Activated T-helper 1 cell treated with anti-CD3 and anti-CD28 coated beads, Interleukin-12 subunit alpha, Interleukin-12 subunit beta, Interleukin-2, Interleukin-4 antibody, amounts not matched to agents 30 ng/mL and 10 ng/mL and 1 ng/mL, durations not matched to agents 14 hours and 24 hours and 36 hours (primary cell): ENCODE data around the gene CCR6. TPM values are rescaled to one million over a fixed set of nuclear protein-coding genes. Genes with fewer than 3 reads are reported as not detected.

Source experiments
- DNase-seq: peaks from one replicate; pipeline ENCODE4 v3.0.0; 2021; ENCODE audit warnings: low spot score
- H3K27ac Mint-ChIP-seq: one replicate; pipeline ENCODE4 v1.8.0; 2021; ENCODE audit warnings: mild to moderate bottlenecking, mixed read lengths
- H3K27me3 Mint-ChIP-seq: one replicate; pipeline ENCODE4 v1.8.0; 2022; ENCODE audit warnings: mild to moderate bottlenecking, moderate library complexity, mixed read lengths; ENCODE audit not compliant: insufficient read depth
- H3K36me3 Mint-ChIP-seq: one replicate; pipeline ENCODE4 v1.8.0; 2021; ENCODE audit warnings: low read depth, mixed read lengths
- H3K4me1 Mint-ChIP-seq: one replicate; pipeline ENCODE4 v1.8.0; 2021; ENCODE audit warnings: low read depth, mixed read lengths
- H3K4me3 Mint-ChIP-seq: one replicate; pipeline ENCODE4 v1.8.0; 2021; ENCODE audit warnings: mild to moderate bottlenecking, moderate library complexity, mixed read lengths
- H3K9me3 Mint-ChIP-seq: one replicate; pipeline ENCODE4 v1.8.0; 2021; ENCODE audit warnings: mixed read lengths
- intact Hi-C: fragments of 100-400 bp; cut with micrococcal nuclease; formaldehyde crosslinking; loops from one replicate; pipeline ENCODE4 v1.15.1; 2024
- total RNA-seq: library from RNA; stranded (reverse); gene quantifications from 2 replicates; pipeline ENCODE4 v1.2.3, GENCODE V29; 2022

CCR6 gene
- total RNA-seq, 1 donor from 2014 or later = not detected

GRCh38 chr6:167092672-167093339 is 30.1 kb upstream of the CCR6 start:
- Mint-ChIP-seq H3K27me3 (peaks cover 2% of the 10 kb centered on the region), H3K36me3 (no peaks in the 10 kb centered on the region), H3K27ac (no peak overlapping the region), H3K9me3 (no peaks in the 10 kb centered on the region), H3K4me3 (no peak overlapping the region), H3K4me1 (peaks cover 48% of the 10 kb centered on the region)
- no peak for DNase-seq
- intact Hi-C loops = no loop called here

GRCh38 chr6:167093406-167093921 is 29.4 kb upstream of the CCR6 start:
- no peak overlapping the region for H3K27ac Mint-ChIP-seq
- DNase-seq = no peak
- intact Hi-C loops = no loop called here
- no peaks in the 10 kb centered on the region for H3K9me3 Mint-ChIP-seq
- no peaks in the 10 kb centered on the region for H3K36me3 Mint-ChIP-seq
- H3K4me1 Mint-ChIP-seq = peaks cover 51% of the 10 kb centered on the region
- H3K27me3 Mint-ChIP-seq = peaks cover 2% of the 10 kb centered on the region
- H3K4me3 Mint-ChIP-seq = no peak overlapping the region

DNA sequence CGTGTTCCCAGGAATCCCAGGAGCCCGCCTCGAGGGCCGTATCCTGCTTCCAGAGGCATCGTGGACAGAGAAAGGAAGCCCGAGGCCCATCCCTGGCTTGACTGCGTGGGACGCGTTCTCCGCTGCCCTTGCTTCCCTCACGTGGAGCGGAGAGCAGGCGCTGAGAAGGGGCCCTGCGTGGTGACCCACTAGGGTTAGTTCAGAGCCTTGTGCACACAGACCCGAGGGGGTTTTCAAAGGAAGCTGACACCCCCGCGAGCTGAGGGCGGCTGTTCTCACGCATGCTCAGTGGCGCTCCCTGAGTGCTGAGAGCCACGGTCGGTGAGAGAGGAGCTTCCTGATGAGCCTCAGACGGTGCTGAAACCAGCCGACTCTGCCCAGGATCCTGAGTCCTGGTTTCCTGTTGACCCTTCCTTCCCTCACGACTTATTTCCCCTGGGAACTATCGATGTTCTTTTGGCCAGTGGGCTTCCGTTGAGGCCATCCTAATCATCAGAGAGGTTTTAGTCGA is 28.9 kb upstream of the CCR6 start:
- DNase-seq = no peak
- Mint-ChIP-seq H3K27ac (no peak overlapping the region), H3K4me1 (peaks cover 57% of the 10 kb centered on the region), H3K27me3 (peaks cover 2% of the 10 kb centered on the region), H3K4me3 (peak overlapping the region; percentile 3), H3K9me3 (no peaks in the 10 kb centered on the region), H3K36me3 (no peaks in the 10 kb centered on the region)
- intact Hi-C loops = no loop called here

- peaks cover 59% of the 10 kb centered on the region for H3K4me1 Mint-ChIP-seq
- intact Hi-C loops = no loop called here
- no peaks in the 10 kb centered on the region for H3K9me3 Mint-ChIP-seq
- peaks cover 2% of the 10 kb centered on the region for H3K27me3 Mint-ChIP-seq
- H3K4me3 Mint-ChIP-seq = peak overlapping the region; percentile 3
- no peak overlapping the region for H3K27ac Mint-ChIP-seq
- no peak for DNase-seq
- H3K36me3 Mint-ChIP-seq = no peaks in the 10 kb centered on the region
Observed at GRCh38 chr6:167094436-167094819, 28.5 kb upstream of the CCR6 start.

DNA sequence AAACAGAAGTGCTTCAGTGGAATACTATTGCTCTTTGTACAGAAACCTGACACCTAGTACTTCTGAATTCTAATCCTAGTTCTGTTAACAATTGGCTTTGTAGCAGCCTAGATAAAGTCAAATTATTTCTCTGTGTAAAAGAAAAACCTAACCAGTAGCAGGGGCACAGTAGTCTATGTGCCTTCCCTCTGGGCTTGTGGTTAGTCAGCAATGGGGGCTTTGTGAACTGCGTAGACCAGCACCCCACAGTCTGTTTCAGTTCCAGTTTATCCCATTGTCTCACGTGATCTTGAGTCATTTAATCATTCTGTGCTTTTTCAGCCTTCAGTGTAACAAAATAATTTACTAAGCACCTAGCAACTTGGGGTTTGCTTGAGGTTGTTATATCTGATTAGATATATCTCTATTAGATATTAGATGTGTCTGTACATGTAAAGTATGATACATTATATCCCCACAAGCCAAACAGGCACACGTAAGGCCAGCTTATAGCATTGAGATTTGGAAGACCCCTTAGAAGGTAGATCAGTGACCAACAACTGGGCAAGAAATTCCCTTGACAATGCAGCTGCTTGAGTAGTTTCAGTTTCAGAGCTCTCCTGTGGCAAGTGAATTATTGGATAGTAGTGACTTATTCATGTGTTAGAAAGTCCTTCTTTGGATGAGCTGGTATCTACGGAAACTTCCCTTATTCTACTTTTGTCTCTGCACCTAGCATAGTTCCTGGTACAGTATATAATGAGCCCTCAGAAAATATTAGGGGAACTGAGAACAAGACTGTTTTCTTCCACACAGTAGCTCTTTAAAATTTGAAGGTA is 27.9 kb upstream of the CCR6 start:
- no peak for DNase-seq
- no peaks in the 10 kb centered on the region for H3K36me3 Mint-ChIP-seq
- no peak overlapping the region for H3K27ac Mint-ChIP-seq
- intact Hi-C loops = no loop called here
- peaks cover 2% of the 10 kb centered on the region for H3K27me3 Mint-ChIP-seq
- H3K4me3 Mint-ChIP-seq = no peak overlapping the region
- peaks cover 59% of the 10 kb centered on the region for H3K4me1 Mint-ChIP-seq
- H3K9me3 Mint-ChIP-seq = no peaks in the 10 kb centered on the region

- Mint-ChIP-seq H3K27ac (no peak overlapping the region), H3K27me3 (peaks cover 2% of the 10 kb centered on the region), H3K4me1 (peaks cover 53% of the 10 kb centered on the region), H3K36me3 (no peaks in the 10 kb centered on the region), H3K4me3 (no peak overlapping the region), H3K9me3 (no peaks in the 10 kb centered on the region)
- intact Hi-C loops = no loop called here
- no peak for DNase-seq
Observed at GRCh38 chr6:167095888-167096287, 27.0 kb upstream of the CCR6 start.

- no peaks in the 10 kb centered on the region for H3K9me3 Mint-ChIP-seq
Observed at GRCh38 chr6:167096991-167097390, 25.9 kb upstream of the CCR6 start.

GRCh38 chr6:167097770-167098169 is 25.1 kb upstream of the CCR6 start:
- Mint-ChIP-seq H3K36me3 (no peaks in the 10 kb centered on the region), H3K4me3 (no peak overlapping the region), H3K4me1 (peaks cover 38% of the 10 kb centered on the region), H3K27me3 (peaks cover under 1% of the 10 kb centered on the region), H3K9me3 (no peaks in the 10 kb centered on the region), H3K27ac (no peak overlapping the region)
- intact Hi-C loops = no loop called here
- no peak for DNase-seq

More at GRCh38 chr6:167096991-167097390, 25.9 kb upstream of the CCR6 start:
- peaks cover 42% of the 10 kb centered on the region for H3K4me1 Mint-ChIP-seq
- intact Hi-C loops = no loop called here
- H3K36me3 Mint-ChIP-seq = no peaks in the 10 kb centered on the region
- DNase-seq = no peak
- no peak overlapping the region for H3K27ac Mint-ChIP-seq
- peaks cover 2% of the 10 kb centered on the region for H3K27me3 Mint-ChIP-seq
- no peak overlapping the region for H3K4me3 Mint-ChIP-seq

- Mint-ChIP-seq H3K27me3 (peaks cover 2% of the 10 kb centered on the region), H3K27ac (no peak overlapping the region), H3K9me3 (no peaks in the 10 kb centered on the region), H3K36me3 (no peaks in the 10 kb centered on the region), H3K4me1 (peaks cover 38% of the 10 kb centered on the region), H3K4me3 (no peak overlapping the region)
- intact Hi-C loops = no loop called here
- DNase-seq = no peak
Observed at GRCh38 chr6:167098825-167099225, 24.1 kb upstream of the CCR6 start.

GRCh38 chr6:167099707-167100106 is 23.2 kb upstream of the CCR6 start:
- no peak overlapping the region for H3K27ac Mint-ChIP-seq
- peaks cover 2% of the 10 kb centered on the region for H3K27me3 Mint-ChIP-seq
- intact Hi-C loops = no loop called here
- H3K4me1 Mint-ChIP-seq = peaks cover 32% of the 10 kb centered on the region
- no peak overlapping the region for H3K4me3 Mint-ChIP-seq
- no peaks in the 10 kb centered on the region for H3K9me3 Mint-ChIP-seq
- H3K36me3 Mint-ChIP-seq = no peaks in the 10 kb centered on the region
- no peak for DNase-seq

GRCh38 chr6:167100241-167100674 is 22.6 kb upstream of the CCR6 start:
- Mint-ChIP-seq H3K4me1 (peaks cover 26% of the 10 kb centered on the region), H3K4me3 (no peak overlapping the region)

DNA sequence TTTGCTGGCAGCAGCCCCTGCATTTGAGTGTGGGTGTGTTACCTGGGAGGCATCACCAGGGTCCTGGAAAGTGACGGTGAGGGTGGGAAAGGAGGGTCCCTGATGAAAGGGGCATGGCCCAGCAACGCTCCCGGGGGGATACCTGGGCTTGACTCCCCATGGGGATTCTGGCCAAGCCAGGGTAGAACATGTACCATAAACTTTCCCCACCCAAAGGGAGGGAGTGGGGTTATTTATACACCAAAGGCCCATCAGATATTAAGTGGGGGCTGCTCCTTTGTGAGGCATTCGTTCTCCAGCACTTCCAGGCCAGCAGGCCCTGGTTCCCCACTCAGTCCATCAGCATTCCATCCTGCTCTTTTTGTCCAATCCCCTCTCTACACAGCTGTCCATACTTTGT is 20.6 kb upstream of the CCR6 start:
- Mint-ChIP-seq H3K4me3 (no peak overlapping the region), H3K9me3 (no peaks in the 10 kb centered on the region), H3K27me3 (peaks cover 4% of the 10 kb centered on the region), H3K36me3 (no peaks in the 10 kb centered on the region), H3K4me1 (peaks cover 23% of the 10 kb centered on the region), H3K27ac (no peak overlapping the region)
- intact Hi-C loops = no loop called here
- no peak for DNase-seq

More at GRCh38 chr6:167100241-167100674, 22.6 kb upstream of the CCR6 start:
- no peak for DNase-seq
- intact Hi-C loops = no loop called here
- Mint-ChIP-seq H3K27ac (no peak overlapping the region), H3K9me3 (no peaks in the 10 kb centered on the region), H3K27me3 (peaks cover 2% of the 10 kb centered on the region), H3K36me3 (no peaks in the 10 kb centered on the region)
